Measurements from ENCODE around the gene SLC39A5. TPM values are rescaled to one million over a fixed set of nuclear protein-coding genes. Genes with fewer than 3 reads are reported as not detected.

SLC39A5 gene, protein sequence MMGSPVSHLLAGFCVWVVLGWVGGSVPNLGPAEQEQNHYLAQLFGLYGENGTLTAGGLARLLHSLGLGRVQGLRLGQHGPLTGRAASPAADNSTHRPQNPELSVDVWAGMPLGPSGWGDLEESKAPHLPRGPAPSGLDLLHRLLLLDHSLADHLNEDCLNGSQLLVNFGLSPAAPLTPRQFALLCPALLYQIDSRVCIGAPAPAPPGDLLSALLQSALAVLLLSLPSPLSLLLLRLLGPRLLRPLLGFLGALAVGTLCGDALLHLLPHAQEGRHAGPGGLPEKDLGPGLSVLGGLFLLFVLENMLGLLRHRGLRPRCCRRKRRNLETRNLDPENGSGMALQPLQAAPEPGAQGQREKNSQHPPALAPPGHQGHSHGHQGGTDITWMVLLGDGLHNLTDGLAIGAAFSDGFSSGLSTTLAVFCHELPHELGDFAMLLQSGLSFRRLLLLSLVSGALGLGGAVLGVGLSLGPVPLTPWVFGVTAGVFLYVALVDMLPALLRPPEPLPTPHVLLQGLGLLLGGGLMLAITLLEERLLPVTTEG
- total RNA-seq, result not detected in 2 replicates

DNA sequence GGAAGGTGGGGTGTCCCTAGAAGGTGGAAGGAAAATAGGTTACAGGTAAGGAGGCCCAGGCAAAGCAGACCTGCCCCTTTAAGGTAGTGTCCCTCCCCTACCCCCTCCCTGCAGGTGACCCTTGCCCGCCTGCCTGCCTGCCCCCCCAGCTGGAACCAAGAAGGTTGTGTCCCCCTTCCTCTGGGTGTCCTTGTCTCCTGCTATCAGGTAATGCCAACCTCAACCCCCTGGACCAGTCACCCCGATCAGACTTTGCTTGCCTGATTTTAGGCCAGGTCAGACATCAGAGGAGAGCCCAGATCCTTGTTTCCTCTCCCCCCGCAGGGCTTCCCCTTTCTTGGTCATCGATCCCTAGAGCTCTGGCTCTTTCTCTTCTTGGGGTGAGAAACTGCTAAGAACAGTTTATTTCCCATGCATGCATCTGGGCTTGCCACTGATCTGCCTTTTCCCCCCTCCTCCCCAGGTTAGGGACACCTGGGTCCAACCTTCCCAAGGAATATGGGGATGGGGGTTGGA is at the start of gene SLC39A5:
Gene SLC39A5, plus strand, starts transcription at position 136 of the 516 bp plus-strand sequence. CDS start 1,224 bp downstream, outside the sequence.

DNA sequence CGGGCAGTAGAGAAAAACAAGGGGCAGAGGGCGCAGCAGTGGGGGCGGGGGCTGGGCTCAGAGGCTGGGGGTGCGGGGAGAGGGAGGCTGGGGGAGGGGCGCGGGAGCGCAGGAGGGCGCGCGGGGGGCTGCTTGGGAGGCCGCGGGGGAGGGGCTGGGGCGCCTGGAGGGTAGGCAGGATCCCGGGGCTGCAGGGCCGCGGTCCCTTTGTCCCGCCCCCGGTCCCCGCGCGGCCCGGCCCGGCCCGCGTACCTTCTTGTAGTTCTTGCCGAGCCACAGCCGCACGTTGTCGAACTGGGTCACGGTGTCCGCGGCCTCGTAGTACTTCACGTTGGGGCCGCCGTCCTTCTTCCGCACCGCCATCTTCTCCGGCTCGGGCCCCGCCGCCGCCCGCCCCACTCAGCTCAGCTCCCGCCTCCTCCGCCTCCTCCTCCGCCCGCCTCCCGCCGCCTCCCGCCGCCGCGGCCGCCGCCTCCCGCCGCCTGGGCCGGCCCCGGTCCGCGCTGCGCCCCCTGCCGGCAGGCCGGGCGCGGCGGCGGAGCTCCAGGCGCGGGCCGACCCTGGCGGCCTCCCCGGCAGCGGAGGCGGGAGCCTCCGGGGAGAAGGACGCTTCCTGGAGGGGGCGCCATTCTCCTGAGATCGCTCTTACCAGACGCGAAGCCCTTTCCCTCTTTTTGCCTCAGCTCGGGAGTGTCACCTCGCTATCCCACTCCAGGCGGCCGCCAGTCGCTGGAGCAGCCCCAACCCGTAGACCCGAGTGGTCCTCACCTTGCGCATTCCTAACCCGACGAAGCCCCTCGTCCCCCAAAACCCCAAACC is 40.5 kb upstream of the SLC39A5 start, which contains the start of gene SMARCC2:
Gene SMARCC2, minus strand, starts transcription at position 385 of the 819 bp plus-strand sequence. Its CDS starts 22 bp downstream, at position 363.

DNA sequence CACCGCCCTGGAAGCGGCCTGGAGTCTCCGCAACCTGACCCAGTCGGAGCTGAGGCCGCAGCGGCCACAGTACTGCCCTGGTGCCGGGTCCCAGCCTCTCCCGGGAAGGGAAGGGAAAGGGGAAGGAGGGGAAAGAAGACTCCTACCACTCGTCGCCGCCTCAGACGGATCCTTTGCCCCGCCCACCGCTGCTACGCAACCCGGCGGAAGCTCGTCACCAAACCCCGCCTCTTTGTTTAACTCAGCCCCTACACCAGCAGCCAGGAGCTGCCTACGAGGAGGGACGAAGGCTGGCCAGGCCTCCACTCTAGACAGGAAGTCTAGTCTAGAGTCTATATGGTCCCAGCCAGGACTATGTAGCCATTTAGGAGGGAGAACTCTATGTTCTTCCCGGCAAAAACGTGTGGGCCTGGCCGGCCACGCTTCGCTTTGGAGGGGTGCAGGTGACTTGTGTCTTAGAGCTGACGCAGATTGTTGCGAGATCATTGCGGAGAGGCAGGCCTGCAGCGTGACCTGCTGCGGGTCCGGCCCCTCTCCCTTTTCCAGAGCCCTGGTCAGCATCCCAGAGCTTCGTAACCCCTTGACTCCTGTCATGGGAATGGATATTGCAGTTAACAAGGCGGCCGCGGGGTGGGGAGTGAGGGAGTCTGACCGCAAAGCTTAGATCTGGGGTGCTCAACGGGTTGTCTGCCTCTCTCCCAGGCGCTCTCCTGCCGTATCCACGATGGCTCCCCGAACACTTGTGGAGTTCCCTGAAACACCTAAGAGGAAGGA is 7.9 kb upstream of the SLC39A5 start, which contains the start of gene RNF41:
Gene RNF41, minus strand, starts transcription at position 166 of the 774 bp plus-strand sequence. CDS start 7,875 bp downstream, outside the sequence.

DNA sequence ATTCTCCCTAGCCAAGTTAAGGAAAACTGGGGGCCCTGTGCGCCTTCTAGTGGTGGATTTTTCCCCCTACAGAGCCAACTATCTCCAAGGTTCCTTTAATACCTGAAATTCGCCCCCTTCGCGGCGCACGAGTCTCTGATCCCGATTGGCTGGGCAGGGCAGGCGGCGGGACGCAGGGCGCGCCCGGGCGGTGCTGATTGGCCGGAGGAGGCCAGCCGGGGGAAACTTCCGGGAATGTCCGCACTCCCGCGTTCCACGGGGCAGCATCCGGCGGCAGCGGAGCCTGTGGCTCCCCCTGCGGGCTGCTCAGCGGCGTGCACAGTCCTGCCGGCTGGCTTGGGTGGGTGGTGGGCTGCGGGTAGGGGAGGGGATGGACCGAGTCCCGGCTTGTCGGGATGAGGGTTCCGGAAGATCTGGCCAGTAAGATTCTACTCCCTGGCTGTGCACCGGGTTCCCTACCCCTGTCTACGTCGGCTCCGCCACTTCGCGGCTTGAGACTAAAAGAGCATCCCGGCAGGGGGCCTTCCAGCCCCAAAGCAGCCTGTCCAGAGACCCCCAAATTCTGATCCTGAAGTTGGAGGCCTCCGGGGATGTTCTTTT is 5.6 kb upstream of the SLC39A5 start, which contains the start of gene NABP2:
Gene NABP2, plus strand, starts transcription at position 241 of the 600 bp plus-strand sequence. CDS start 515 bp downstream, outside the sequence.

DNA sequence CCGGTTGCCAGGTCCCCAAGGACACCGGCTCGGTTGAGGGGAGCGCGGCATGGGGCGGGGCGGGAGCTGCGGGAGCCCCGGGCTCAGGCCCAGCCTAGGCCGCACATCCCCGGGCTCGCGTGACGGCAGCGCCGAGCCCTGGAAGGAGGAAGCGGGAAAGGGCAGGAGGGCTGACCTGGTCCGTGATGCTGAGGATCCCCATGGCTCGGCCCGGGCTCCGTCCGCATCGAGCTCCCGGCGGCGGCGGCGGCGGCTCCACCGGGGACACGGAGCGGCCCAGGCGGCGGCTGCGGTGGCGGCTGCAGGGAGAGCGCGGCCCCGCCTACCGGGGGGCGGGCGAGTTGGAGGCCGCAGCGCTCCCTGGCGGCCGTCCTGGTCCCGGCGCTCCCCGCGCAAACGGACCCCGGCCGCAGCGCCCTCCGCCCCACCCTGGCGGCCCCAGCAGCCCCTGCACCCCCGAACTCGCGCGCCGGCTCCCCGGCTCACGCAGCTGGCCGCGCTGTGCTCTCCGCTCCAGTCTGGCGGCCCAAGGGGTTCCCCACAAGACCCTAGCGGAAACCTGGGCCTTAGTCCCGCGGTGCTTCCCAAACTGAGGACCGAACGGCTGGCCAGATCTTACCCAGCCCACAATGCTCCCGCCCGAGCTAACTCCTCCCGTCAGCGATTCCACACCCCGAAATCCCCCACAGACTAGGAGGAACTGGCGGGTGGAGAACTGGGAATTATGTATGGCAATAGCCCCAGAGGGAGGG is 28.4 kb downstream of the SLC39A5 start, which contains the start of gene ANKRD52:
Gene ANKRD52, minus strand, starts transcription at position 317 of the 752 bp plus-strand sequence. Its CDS starts 115 bp downstream, at position 202.

DNA sequence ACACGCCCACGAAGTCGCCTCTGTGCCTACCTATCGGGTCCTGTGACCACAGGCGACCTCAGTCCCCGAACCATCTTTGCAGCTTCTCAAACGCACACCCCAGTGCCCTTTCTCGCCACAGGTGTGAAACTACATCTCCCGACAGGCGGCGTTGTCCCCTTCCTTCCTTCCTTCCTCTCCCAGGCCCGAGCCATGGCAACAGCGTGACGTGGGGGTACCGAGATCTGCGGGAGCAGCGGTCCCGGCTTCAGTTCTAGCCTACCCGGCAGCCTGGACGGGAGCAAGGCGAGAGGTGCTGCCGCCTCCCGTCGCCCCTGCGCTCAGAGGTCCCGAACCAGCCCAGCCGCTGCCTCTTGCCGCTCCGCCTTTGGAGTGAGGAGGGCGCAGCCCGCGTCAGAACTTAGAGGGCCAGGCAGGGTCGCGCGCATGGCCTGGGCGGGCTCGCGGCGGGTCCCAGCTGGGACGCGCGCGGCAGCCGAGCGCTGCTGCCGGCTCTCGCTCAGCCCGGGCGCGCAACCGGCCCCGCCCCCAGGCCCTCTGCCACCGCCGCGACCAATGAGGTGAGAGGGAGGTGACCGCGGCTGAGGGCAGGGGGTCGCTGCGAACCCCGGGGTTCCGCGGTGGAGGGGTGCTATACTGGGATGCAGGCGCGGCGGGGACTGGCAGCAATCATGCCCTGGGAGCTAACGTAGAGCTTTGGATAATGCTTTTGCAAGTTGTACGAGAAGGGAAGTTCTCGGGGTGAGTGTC is 37.0 kb downstream of the SLC39A5 start, which contains the start of gene COQ10A:
Gene COQ10A, plus strand, starts transcription at position 250 of the 750 bp plus-strand sequence. Its CDS starts 177 bp downstream, at position 427.

Other genes starting within 250 kb of the SLC39A5 start
- 12.5 and 12.9 TPM in 2 replicates for gene SUOX, start 232.8 kb upstream of the SLC39A5 start, total RNA-seq
- gene IKZF4, start 209.0 kb upstream of the SLC39A5 start, total RNA-seq, result 1.5 and 2.1 TPM in 2 replicates
- gene RPS26, start 188.1 kb upstream of the SLC39A5 start, total RNA-seq, result 214 and 242 TPM in 2 replicates
- gene ERBB3, start 149.9 kb upstream of the SLC39A5 start, total RNA-seq, result under 0.01 and 0.23 TPM in 2 replicates
- gene PA2G4, start 125.5 kb upstream of the SLC39A5 start, total RNA-seq, result 93.5 and 173 TPM in 2 replicates
- 1,282 and 1,487 TPM in 2 replicates for gene RPL41, start 113.4 kb upstream of the SLC39A5 start, total RNA-seq
- gene ZC3H10, start 111.8 kb upstream of the SLC39A5 start, total RNA-seq, result 4.5 and 5.3 TPM in 2 replicates
- 136 and 210 TPM in 2 replicates for gene ESYT1, start 101.8 kb upstream of the SLC39A5 start, total RNA-seq
- gene MYL6B, start 77.5 kb upstream of the SLC39A5 start, total RNA-seq, result 51.1 and 83.1 TPM in 2 replicates
- gene MYL6, start 71.7 kb upstream of the SLC39A5 start, total RNA-seq, result 1,143 and 1,914 TPM in 2 replicates
- gene SMARCC2, start 40.6 kb upstream of the SLC39A5 start, total RNA-seq, result 27.3 and 39.4 TPM in 2 replicates
- 127 and 135 TPM in 2 replicates for gene RNF41, start 8.1 kb upstream of the SLC39A5 start, total RNA-seq
- gene NABP2, start 5.7 kb upstream of the SLC39A5 start, total RNA-seq, result 21.1 and 23.6 TPM in 2 replicates
- 25.8 and 46.2 TPM in 2 replicates for gene ANKRD52, start 28.3 kb downstream of the SLC39A5 start, total RNA-seq
- 7.1 and 13.4 TPM in 2 replicates for gene COQ10A, start 36.9 kb downstream of the SLC39A5 start, total RNA-seq
- 62.4 and 198 TPM in 2 replicates for gene CS, start 70.3 kb downstream of the SLC39A5 start, total RNA-seq
- 97.3 and 152 TPM in 2 replicates for gene CNPY2, start 85.9 kb downstream of the SLC39A5 start, total RNA-seq
- 15.7 and 22.2 TPM in 2 replicates for gene PAN2, start 103.9 kb downstream of the SLC39A5 start, total RNA-seq
- gene IL23A, start 108.8 kb downstream of the SLC39A5 start, total RNA-seq, result not detected in 2 replicates
- 173 and 265 TPM in 2 replicates for gene STAT2, start 130.1 kb downstream of the SLC39A5 start, total RNA-seq
- not detected in 2 replicates for gene APOF, start 132.8 kb downstream of the SLC39A5 start, total RNA-seq
- gene TIMELESS, start 219.4 kb downstream of the SLC39A5 start, total RNA-seq, result 3.6 and 9.3 TPM in 2 replicates
- gene MIP, start 224.6 kb downstream of the SLC39A5 start, total RNA-seq, result not detected in 2 replicates
- gene SPRYD4, start 238.5 kb downstream of the SLC39A5 start, total RNA-seq, result 1.2 and 1.4 TPM in 2 replicates

Data from smooth muscle cell of the umbilical artery (primary cell).